SK-N-SH treated with all-trans-retinoic acid at 6 μM for 48 hours (cell line): Measurements from ENCODE around the gene DOCK9.

Experiments
- CSRNP3 ChIP-seq: fragments of 250-450 bp; sonication (Bioruptor Pico); IDR thresholded peaks from 2 replicates; pipeline ENCODE4 v1.5.1; 2021; ENCODE audit warnings: mild to moderate bottlenecking, moderate library complexity
- GLIS3 ChIP-seq: fragments of 250-450 bp; sonication (Bioruptor Pico); IDR thresholded peaks from 2 replicates; pipeline ENCODE4 v1.5.0; 2020; ENCODE audit warnings: mild to moderate bottlenecking, moderate library complexity
- OSR1 ChIP-seq: fragments of 250-450 bp; sonication (Bioruptor Pico); IDR thresholded peaks from 2 replicates; pipeline ENCODE4 v1.8.0; 2022; ENCODE audit warnings: moderate library complexity, mild to moderate bottlenecking, inconsistent platforms
- PATZ1 ChIP-seq: fragments of 250-450 bp; sonication (Bioruptor Pico); IDR thresholded peaks from 2 replicates; pipeline ENCODE4 v1.8.0; 2020; ENCODE audit warnings: mild to moderate bottlenecking, moderate library complexity, borderline replicate concordance
- POU6F1 ChIP-seq: fragments of 250-450 bp; sonication (Bioruptor Pico); IDR thresholded peaks from 2 replicates; pipeline ENCODE4 v1.8.0; 2021; ENCODE audit warnings: low read depth, mild to moderate bottlenecking, moderate library complexity, borderline replicate concordance

- TF ChIP-seq OSR1 (CRISPR knock-in tag) (no peak), POU6F1 (CRISPR knock-in tag) (no peak), GLIS3 (CRISPR knock-in tag) (no peak), CSRNP3 (CRISPR knock-in tag) (no peak), PATZ1 (CRISPR knock-in tag) (no peak)
Observed at GRCh38 chr13:98755729-98756128, 222.1 kb downstream of the DOCK9 start.
